HEK293 (cell line): Measurements from ENCODE around the gene CDK2AP2.

Source experiments
- CTCF ChIA-PET: fragments of 350-600 bp; formaldehyde crosslinking; extraction: SDS; loops from one replicate; lab custom pipeline; 2021; ENCODE audit warnings: antibody characterized with exemption; lab: Yijun Ruan, JAX
- POLR2A ChIA-PET: fragments of 300-600 bp; formaldehyde crosslinking; extraction: SDS; loops from one replicate; lab custom pipeline; 2020; ENCODE audit warnings: antibody characterized with exemption, inconsistent platforms; lab: Yijun Ruan, JAX
- H3K27ac ChIP-seq: fragments of 200-500 bp; sonication (Bioruptor generic); 2 replicates; pipeline ENCODE4 v1.5.1; 2014; ENCODE audit warnings: low read depth, low read length, control low read depth, inconsistent platforms; ENCODE audit errors: extremely low read depth
- H3K36me3 ChIP-seq, 2 experiments: fragments of 200-500 bp in 1 of 2; sonication (Bioruptor generic) in 1 of 2; 1 replicate in 1 of 2; 2 replicates in 1 of 2; pipeline ENCODE4 v1.5.1; 2014 to 2017; ENCODE audit warnings: inconsistent platforms in 2 of 2, low read length in 2 of 2; ENCODE audit not compliant: control insufficient read depth in 2 of 2, insufficient read depth in 1 of 2
- H3K4me1 ChIP-seq: fragments of 200-500 bp; sonication (Bioruptor generic); 2 replicates; pipeline ENCODE4 v1.5.1; 2014; ENCODE audit warnings: mild to moderate bottlenecking, low read length, inconsistent platforms; ENCODE audit not compliant: control insufficient read depth, insufficient read depth
- H3K4me3 ChIP-seq: 2 replicates; pipeline ENCODE4 v1.5.1; 2011; ENCODE audit warnings: low read depth, mild to moderate bottlenecking, control low read depth, low read length, moderate library complexity
- H3K9me3 ChIP-seq: fragments of 200-500 bp; sonication (Bioruptor generic); 2 replicates; pipeline ENCODE4 v1.5.1; 2014; ENCODE audit warnings: low read depth, low read length, inconsistent platforms; ENCODE audit not compliant: control insufficient read depth, insufficient read depth
- FEZF1 ChIP-seq: fragments of 450-650 bp; formaldehyde crosslinking; IDR thresholded peaks from 2 replicates; pipeline ENCODE4 v1.5.1; 2016; ENCODE audit warnings: missing biosample characterization, missing genetic modification characterization
- GLIS2 ChIP-seq: fragments of 450-650 bp; formaldehyde crosslinking; IDR thresholded peaks from 2 replicates; pipeline ENCODE4 v1.5.1; 2016; ENCODE audit warnings: missing biosample characterization, missing genetic modification characterization
- SP3 ChIP-seq: fragments of 450-650 bp; formaldehyde crosslinking; IDR thresholded peaks from 2 replicates; pipeline ENCODE4 v1.5.1; 2016; ENCODE audit warnings: missing biosample characterization, missing genetic modification characterization
- TSHZ1 ChIP-seq: fragments of 450-650 bp; formaldehyde crosslinking; IDR thresholded peaks from 2 replicates; pipeline ENCODE4 v1.5.1; 2016; ENCODE audit warnings: missing biosample characterization, missing genetic modification characterization, borderline replicate concordance
- WT1 ChIP-seq: fragments of 450-650 bp; formaldehyde crosslinking; IDR thresholded peaks from 2 replicates; pipeline ENCODE4 v1.5.1; 2016; ENCODE audit warnings: missing biosample characterization, missing genetic modification characterization
- YY1 ChIP-seq: fragments of 450-650 bp; formaldehyde crosslinking; IDR thresholded peaks from 2 replicates; pipeline ENCODE4 v1.5.1; 2018; ENCODE audit warnings: missing biosample characterization, missing genetic modification characterization
- YY2 ChIP-seq: fragments of 450-650 bp; formaldehyde crosslinking; IDR thresholded peaks from 2 replicates; pipeline ENCODE4 v1.5.1; 2016; ENCODE audit warnings: missing biosample characterization, missing genetic modification characterization
- ZBTB26 ChIP-seq: fragments of 450-650 bp; formaldehyde crosslinking; optimal IDR thresholded peaks from 2 replicates; pipeline ENCODE3; 2016; ENCODE audit warnings: missing biosample characterization, mild to moderate bottlenecking, missing genetic modification characterization
- ZBTB49 ChIP-seq: fragments of 450-650 bp; formaldehyde crosslinking; IDR thresholded peaks from 2 replicates; pipeline ENCODE4 v1.5.1; 2016; ENCODE audit warnings: missing biosample characterization, missing genetic modification characterization, low read depth
- ZBTB8A ChIP-seq: fragments of 450-650 bp; formaldehyde crosslinking; IDR thresholded peaks from 2 replicates; pipeline ENCODE4 v1.5.1; 2016; ENCODE audit warnings: missing biosample characterization, missing genetic modification characterization
- ZEB2 ChIP-seq: fragments of 450-650 bp; formaldehyde crosslinking; IDR thresholded peaks from 2 replicates; pipeline ENCODE4 v1.5.1; 2016; ENCODE audit warnings: missing biosample characterization, missing genetic modification characterization
- ZFHX2 ChIP-seq: fragments of 450-650 bp; formaldehyde crosslinking; conservative IDR thresholded peaks from 2 replicates; pipeline ENCODE4 v1.5.1; 2016; ENCODE audit warnings: missing biosample characterization, missing genetic modification characterization
- ZNF335 ChIP-seq: fragments of 450-650 bp; formaldehyde crosslinking; conservative IDR thresholded peaks from 2 replicates; pipeline ENCODE4 v1.5.1; 2016; ENCODE audit warnings: missing biosample characterization, missing genetic modification characterization
- ZNF529 ChIP-seq: fragments of 450-650 bp; formaldehyde crosslinking; IDR thresholded peaks from 2 replicates; pipeline ENCODE4 v1.5.1; 2017; ENCODE audit warnings: missing genetic modification characterization, missing biosample characterization; ENCODE audit not compliant: insufficient replicate concordance
- ZNF548 ChIP-seq: fragments of 450-650 bp; formaldehyde crosslinking; IDR thresholded peaks from 2 replicates; pipeline ENCODE4 v1.5.1; 2016; ENCODE audit warnings: missing biosample characterization, missing genetic modification characterization
- ZNF623 ChIP-seq: fragments of 450-650 bp; formaldehyde crosslinking; IDR thresholded peaks from 2 replicates; pipeline ENCODE4 v1.5.1; 2016; ENCODE audit warnings: missing biosample characterization, missing genetic modification characterization
- ZNF654 ChIP-seq: fragments of 450-650 bp; formaldehyde crosslinking; IDR thresholded peaks from 2 replicates; pipeline ENCODE4 v1.5.1; 2016; ENCODE audit warnings: low read depth, missing biosample characterization, missing genetic modification characterization
- ZNF664 ChIP-seq: fragments of 450-650 bp; formaldehyde crosslinking; IDR thresholded peaks from 2 replicates; pipeline ENCODE4 v1.5.1; 2016; ENCODE audit warnings: missing biosample characterization, missing genetic modification characterization
- ZNF692 ChIP-seq: fragments of 450-650 bp; formaldehyde crosslinking; IDR thresholded peaks from 2 replicates; pipeline ENCODE4 v1.5.1; 2016; ENCODE audit warnings: missing biosample characterization, missing genetic modification characterization
- ZSCAN23 ChIP-seq: fragments of 450-650 bp; formaldehyde crosslinking; IDR thresholded peaks from 2 replicates; pipeline ENCODE4 v1.5.1; 2016; ENCODE audit warnings: missing biosample characterization, missing genetic modification characterization

Gene CDK2AP2

GRCh38 chr11:67470337-67471002 is 37.5 kb downstream of the CDK2AP2 start:
- CTCF ChIA-PET: interaction anchor here (0.6 to 1.4 kb wide), 3 partner anchors 31 to 79 kb away, joined by 3 to 7 read pairs (median 3); partner anchors contain the start of genes PPP1CA and RAD9A
- Histone ChIP-seq H3K27ac (no peak overlapping the region), H3K4me3 (no peak overlapping the region), H3K4me1 (no peaks in the 10 kb centered on the region), H3K9me3 (no peaks in the 10 kb centered on the region), H3K36me3 (no peaks in the 10 kb centered on the region)
- POLR2A ChIA-PET: interaction anchor here (0.7 kb wide), 1 partner anchor 32 kb away, joined by 3 read pairs; no protein-coding TSS in a partner anchor
- TF ChIP-seq ZFHX2 (tag by site-specific recombination): no peak
- no peak for TF ChIP-seq TSHZ1 (tag by site-specific recombination)
- peak; percentile 78 for TF ChIP-seq ZNF623 (tag by site-specific recombination)
- no peak for TF ChIP-seq WT1 (tag by site-specific recombination)
- peak; percentile 52 for TF ChIP-seq ZNF664 (tag by site-specific recombination)

GRCh38 chr11:67469508-67469811 is 38.5 kb downstream of the CDK2AP2 start:
- peak overlapping the region; percentile 46 for H3K4me3 ChIP-seq
- CTCF ChIA-PET: interaction anchor here (0.9 to 1.9 kb wide), 3 partner anchors 68 to 81 kb away, joined by 3 to 10 read pairs (median 7); partner anchors contain the start of genes PPP1CA and RAD9A
- H3K4me1 ChIP-seq: no peaks in the 10 kb centered on the region
- no peak overlapping the region for H3K27ac ChIP-seq
- TF ChIP-seq ZNF548 (tag by site-specific recombination) (no peak), ZSCAN23 (no peak), SP3 (tag by site-specific recombination) (0 out of 2 replicates have a peak, but pooled peaks have one; percentile 4), ZNF335 (tag by site-specific recombination) (peak; percentile 52; the same call in 1 of the 2 replicates)
- POLR2A ChIA-PET: interaction anchor here (1.0 to 2.8 kb wide), 8 partner anchors 14 to 114 kb away, joined by 3 to 23 read pairs (median 5); partner anchors contain the start of genes AIP, GSTP1, PITPNM1 and PPP1CA
- no peaks in the 10 kb centered on the region for H3K36me3 ChIP-seq
- H3K9me3 ChIP-seq: no peaks in the 10 kb centered on the region

- no peaks in the 10 kb centered on the region for H3K36me3 ChIP-seq
- peak within 1 kb of the TSS; percentile 47; the same call in 1 of the 2 replicates for H3K27ac ChIP-seq
- CTCF ChIA-PET: interaction anchor here (1.4 to 1.9 kb wide), 3 partner anchors 68 to 80 kb away, joined by 7 to 10 read pairs (median 10); partner anchors contain the start of gene PPP1CA
- no peaks in the 10 kb centered on the region; the same call in 1 of the 2 replicates for H3K4me1 ChIP-seq
- POLR2A ChIA-PET: interaction anchor here (0.5 to 2.8 kb wide), 11 partner anchors 9 to 115 kb away, joined by 3 to 23 read pairs (median 5); partner anchors contain the start of genes AIP, GSTP1, PITPNM1 and PPP1CA
- no peaks in the 10 kb centered on the region for H3K9me3 ChIP-seq
- peak within 1 kb of the TSS; percentile 71 for H3K4me3 ChIP-seq
- TF ChIP-seq ZEB2 (tag by site-specific recombination) (no peak), GLIS2 (tag by site-specific recombination) (peak; percentile 57; the same call in 1 of the 2 replicates), ZNF692 (tag by site-specific recombination) (0 out of 2 replicates have a peak, but pooled peaks have one; percentile 20), ZNF664 (tag by site-specific recombination) (no peak), ZBTB26 (tag by site-specific recombination) (peak; percentile 83), ZNF654 (tag by site-specific recombination) (no peak), YY1 (tag by site-specific recombination) (peak; percentile 54), ZBTB49 (tag by site-specific recombination) (no peak), ZNF529 (tag by site-specific recombination) (no peak), YY2 (tag by site-specific recombination) (0 out of 2 replicates have a peak, but pooled peaks have one; percentile 40), ZBTB8A (tag by site-specific recombination) (peak; percentile 71), FEZF1 (tag by site-specific recombination) (no peak)
Observed at GRCh38 chr11:67468759-67469507, 39.0 kb downstream of the CDK2AP2 start, which contains the start of gene TMEM134. Gene TMEM134, minus strand, starts transcription at chr11:67469251. Its CDS starts 59 bp downstream, at chr11:67469192.
